GM20000 (cell line): ENCODE data around the gene ARHGAP1.

Source experiments
- DNase-seq: peaks from one replicate; pipeline ENCODE4 v3.0.0; 2012; ENCODE audit warnings: low spot score
- TF ChIP-seq, protein P1 (sequence below): IDR thresholded peaks from 2 replicates; pipeline ENCODE4 v1.5.1; 2012; ENCODE audit warnings: mild to moderate bottlenecking, control low read depth; ENCODE audit errors: extremely low read depth, missing control alignments

Gene ARHGAP1

DNA sequence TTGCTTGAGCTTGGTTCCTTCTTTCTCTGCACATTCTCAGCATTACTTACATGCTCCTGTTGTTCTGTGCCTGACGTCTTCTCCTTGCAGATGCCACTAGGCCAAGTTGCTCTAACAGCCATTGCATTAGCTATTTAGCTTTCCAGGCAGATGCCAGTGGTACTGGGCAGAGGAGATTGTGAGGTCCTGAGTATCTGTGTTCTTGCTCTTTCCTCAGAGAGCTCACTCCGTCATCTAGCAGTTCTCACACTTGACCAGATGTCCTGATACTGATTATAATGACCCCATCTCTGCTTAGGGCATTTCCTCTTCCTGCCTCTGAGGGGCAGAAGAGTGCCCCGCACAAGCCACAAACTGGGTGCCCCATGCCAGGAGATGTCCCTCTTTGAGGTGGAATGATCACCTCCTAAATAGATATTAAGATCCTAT, 30.7 kb downstream of the ARHGAP1 start:
- TF ChIP-seq, protein P1, sequence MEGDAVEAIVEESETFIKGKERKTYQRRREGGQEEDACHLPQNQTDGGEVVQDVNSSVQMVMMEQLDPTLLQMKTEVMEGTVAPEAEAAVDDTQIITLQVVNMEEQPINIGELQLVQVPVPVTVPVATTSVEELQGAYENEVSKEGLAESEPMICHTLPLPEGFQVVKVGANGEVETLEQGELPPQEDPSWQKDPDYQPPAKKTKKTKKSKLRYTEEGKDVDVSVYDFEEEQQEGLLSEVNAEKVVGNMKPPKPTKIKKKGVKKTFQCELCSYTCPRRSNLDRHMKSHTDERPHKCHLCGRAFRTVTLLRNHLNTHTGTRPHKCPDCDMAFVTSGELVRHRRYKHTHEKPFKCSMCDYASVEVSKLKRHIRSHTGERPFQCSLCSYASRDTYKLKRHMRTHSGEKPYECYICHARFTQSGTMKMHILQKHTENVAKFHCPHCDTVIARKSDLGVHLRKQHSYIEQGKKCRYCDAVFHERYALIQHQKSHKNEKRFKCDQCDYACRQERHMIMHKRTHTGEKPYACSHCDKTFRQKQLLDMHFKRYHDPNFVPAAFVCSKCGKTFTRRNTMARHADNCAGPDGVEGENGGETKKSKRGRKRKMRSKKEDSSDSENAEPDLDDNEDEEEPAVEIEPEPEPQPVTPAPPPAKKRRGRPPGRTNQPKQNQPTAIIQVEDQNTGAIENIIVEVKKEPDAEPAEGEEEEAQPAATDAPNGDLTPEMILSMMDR: peak; percentile 13
- no peak for DNase-seq

DNA sequence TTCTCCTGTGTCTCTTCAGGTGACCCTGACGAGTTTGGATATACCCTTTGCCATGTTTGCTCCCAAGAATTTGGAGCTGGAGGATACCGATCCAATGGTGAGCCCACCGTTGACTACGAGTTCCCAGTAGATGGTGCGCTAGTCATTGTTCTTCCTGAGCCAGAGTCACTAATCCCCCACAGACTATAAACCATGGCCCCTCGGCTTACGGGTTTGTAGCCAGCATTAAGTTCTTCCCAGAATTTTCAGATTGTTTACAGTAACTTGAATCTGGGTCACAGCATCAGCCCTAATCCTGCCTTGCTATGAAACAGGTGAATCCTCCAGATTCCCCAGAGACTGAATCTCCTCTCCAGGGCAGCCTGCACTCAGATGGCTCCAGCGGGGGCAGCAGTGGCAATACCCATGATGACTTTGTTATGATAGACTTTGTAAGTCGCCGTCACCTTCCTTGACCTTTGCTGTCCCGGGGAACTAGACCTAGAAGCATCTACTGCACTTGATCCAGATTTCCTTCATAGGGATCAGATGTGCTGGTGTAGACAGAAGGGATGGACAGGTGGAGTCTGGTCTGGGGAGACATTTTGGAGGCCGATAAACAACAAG, 31.8 kb downstream of the ARHGAP1 start:
- TF ChIP-seq, protein P1: no peak
- DNase-seq: no peak

DNA sequence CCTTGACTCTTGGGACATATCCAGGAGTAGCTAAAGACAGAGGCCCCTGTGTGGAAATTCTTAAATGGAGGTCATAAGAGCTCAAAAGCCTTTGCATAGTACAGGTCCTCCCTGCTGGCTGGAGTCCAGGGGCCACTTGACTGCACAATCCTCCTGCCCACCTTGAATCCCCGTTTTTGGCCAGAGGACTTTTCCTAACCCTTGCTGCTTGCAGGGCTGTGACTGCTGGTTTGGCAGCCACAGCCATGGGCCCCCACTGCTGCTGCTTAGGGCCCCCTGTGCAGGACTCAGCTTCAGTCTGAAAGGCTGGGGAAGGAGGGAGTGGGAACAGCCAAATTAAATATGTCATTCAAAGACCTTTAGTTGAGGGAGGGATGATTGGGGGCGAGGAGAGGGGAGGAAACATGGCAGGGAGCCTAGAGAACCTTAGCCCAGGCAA, 33.4 kb downstream of the ARHGAP1 start:
- TF ChIP-seq, protein P1: no peak
- DNase-seq: no peak

DNA sequence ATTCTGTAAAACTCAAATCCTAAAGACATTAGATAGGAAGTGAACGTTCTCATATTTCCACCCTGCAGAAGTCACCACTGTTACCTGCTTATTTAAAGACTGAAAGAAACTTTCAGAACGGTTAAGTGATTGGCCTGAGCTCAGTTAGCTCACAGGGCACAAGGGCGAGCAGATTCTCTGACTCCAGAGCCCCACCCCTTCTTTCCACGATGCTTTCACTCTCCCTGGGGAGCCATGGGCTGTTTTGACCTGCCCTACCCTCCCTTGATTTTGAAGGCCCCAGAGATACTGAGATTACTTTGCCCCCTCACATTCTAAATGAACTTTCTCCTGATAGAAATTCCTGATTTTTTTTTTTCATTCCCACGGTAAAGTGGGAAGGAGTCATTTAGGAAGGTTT, 33.9 kb downstream of the ARHGAP1 start:
- no peak for DNase-seq
- TF ChIP-seq, protein P1: no peak

DNA sequence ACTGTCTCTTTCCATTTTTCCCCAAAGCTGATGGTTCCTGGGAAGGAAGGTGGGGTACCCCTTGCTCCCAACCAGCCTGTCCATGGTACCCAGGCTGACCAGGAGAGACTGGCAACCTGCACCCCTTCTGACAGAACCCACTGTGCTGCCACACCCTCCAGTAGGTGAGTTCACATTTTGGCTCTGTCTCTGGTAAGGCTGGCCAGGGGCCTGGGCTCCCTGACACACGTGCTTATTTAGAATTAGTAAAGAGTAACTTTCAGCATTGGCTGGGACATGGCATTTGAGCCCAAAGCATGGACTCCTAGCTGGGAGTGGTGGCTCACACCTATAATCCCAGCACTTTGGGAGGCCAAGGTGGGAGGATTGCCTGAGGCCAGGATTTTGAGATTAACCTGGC, 35.1 kb downstream of the ARHGAP1 start:
- TF ChIP-seq, protein P1: no peak
- DNase-seq: no peak

DNA sequence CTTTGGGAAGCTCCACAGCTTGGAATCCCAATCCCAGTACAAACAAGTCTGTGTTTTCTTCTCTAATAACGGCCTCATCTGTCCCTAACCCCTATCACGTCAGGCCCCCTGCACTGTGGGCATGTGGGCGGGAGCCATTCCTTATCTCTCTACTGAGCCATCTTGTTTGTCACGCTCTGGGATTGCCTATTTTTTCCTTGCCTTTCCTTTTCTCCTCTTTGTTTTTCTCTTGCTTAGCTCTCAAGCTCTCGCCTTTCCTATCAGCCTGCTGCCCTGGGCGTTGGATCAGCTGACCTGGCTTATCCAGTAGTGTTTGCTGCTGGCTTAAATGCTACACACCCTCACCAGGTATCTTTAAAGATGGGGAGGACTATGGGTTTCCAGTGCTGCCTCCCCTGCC, 35.8 kb downstream of the ARHGAP1 start:
- no peak for DNase-seq
- TF ChIP-seq, protein P1: no peak

DNA sequence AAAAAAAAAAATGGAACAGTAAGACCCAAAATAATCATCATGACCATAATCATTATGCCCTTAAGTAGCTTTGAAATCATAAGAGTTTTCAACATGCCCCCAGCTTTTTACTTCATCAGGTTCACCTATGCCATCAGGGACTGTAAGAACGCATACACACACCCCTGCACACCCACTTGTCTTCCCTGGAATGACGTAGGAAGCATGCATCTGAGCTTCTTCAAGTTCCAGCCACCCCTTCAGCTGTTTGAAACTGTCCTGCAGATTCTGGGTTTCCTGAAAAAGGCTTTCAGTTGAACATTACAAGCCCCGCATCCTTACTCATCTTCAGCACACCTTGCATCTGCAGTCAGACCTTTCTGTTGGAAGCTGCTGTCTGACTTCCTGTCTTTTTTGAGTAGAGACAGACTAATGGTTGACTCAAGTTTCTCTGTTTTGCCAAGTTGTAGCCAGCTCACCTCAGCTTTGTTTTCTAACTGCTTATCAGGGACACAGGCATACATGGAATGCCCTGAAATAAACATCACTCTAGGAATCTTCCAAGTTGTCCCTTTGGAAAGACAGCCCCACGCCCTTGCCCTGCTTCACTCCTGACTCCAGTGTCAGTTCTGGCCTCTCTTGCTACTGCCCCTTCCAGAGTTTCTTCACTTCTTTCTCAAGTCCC, 37.0 kb downstream of the ARHGAP1 start:
- no peak for DNase-seq
- TF ChIP-seq, protein P1: no peak
